GM18502 (cell line): ENCODE measurements around the gene HLA-B.
"Not testable (repeated sequence)": the region's sequence is repeated elsewhere in the genome, so short reads cannot be mapped to it uniquely, and the experiment has no call there.

Experiments used
- ATAC-seq: cut with Tn5 transposase; IDR thresholded peaks from one replicate; pipeline ENCODE4 v1.9.1; 2021; ENCODE audit warnings: mild to moderate bottlenecking; ENCODE audit not compliant: unreplicated experiment, poor library complexity

HLA-B gene

DNA sequence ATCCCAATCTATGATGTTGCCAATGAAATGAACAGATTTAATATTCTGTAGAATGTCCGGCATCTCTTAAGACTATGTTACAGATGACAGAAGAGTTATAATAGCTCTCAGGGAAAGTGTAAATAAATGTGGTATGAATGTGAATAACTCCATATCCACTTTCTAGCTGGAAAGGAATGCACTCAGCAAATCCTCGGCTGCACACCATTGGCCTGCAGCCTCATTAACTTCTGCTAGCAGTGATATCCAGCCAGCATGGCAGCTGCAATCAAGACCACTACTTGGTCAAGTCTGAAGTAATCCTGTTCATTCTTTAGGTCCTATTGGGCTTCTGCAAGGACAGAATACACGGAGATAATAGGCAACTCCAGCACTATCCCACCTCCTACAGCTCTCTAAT lies 29.1 kb upstream of the HLA-B start:
- ATAC-seq, result no peak

DNA sequence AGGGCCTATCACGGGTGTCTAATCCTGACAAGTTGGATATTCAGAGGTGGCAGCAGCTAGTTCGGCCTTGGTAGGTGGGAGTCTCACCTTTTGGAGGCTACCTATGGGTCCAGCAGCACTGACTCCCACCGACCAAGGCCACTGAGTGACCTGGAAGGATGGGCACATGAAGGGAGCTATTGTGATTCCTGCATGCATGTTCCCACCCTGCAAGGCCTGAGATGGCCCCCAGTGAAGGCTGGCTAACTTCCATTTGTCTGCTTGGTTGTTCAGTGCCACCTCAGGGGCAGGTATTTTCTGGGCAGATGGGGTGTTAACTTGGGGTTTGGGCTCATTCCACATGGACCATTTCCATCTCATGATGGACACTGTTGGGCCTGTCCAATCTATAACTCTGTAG lies 28.1 kb upstream of the HLA-B start:
- no peak for ATAC-seq

DNA sequence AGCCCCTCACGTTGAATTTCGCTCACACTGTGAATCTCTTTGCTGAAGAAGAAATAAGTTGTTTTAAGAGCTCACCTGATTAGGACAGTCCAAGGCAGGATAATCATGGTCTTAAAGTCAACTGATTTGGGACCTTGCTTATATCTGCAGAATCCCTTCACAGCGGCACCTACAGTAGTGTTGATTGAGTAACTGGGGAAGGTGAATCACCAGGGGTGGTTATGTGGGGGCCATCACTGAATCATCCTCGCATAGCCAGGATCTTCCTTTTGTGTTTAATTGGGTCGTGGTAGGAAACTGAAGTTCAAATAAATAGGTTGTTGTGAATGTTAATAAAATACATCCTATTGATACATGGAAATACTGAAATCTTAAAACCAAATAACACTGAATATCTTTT lies 26.2 kb upstream of the HLA-B start:
- ATAC-seq, result no peak

DNA sequence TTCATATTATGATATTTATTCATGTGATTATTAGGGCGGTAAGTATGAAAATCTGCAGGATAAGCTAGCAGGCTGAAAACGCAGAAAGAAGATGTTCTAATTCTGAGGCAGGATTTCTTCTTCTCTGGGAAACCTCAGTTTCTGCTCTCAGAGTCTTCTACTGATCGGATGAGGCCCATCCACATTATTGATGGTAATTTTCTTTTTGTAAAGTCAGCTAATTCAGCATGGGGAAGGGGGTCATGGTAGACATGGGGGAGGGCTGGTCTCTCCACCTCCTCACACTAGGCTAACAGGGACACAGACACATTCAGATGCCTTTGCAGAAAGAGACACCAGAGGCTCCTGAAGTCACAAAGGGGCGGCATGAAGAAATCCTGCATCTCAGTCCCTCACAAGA lies 24.7 kb upstream of the HLA-B start:
- ATAC-seq, result no peak

DNA sequence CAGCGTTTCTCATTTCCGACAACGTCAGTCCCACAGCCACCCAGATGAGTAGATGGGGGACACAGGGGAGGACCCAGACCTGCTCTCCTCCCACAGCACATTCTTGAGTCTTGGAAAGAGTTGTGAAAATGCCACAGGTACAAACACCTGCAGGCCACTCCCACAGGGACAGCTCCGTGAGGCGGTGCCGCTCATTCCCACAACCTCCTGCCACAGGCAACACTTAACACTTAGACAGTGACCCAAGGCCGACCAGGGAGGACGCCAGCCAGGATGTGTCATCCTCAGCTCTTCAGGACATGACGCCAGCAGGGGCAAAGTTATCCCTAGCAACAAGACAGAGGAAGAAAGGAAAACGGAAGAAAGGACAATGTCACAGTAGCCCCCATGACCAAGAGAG lies 22.9 kb upstream of the HLA-B start:
- ATAC-seq, result no peak

DNA sequence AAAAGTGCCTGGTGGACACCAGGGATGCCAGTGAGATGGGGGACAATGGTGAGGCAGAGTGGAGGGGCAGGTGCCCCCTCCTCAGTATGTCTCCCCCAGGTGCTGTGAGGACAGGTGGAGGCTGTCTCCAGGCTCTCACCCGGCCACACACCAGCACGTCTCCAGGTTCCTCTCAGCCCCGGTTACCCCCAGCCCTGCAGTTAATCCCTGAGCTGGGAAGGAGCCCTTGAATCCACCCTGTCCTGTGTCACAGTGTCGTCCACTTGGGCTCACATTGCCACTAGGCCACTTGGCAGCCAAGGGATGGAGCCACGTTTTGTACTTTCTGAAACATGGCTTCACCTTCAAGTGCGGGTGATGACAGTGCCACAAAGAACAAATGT lies 21.7 kb upstream of the HLA-B start:
- no peak for ATAC-seq

DNA sequence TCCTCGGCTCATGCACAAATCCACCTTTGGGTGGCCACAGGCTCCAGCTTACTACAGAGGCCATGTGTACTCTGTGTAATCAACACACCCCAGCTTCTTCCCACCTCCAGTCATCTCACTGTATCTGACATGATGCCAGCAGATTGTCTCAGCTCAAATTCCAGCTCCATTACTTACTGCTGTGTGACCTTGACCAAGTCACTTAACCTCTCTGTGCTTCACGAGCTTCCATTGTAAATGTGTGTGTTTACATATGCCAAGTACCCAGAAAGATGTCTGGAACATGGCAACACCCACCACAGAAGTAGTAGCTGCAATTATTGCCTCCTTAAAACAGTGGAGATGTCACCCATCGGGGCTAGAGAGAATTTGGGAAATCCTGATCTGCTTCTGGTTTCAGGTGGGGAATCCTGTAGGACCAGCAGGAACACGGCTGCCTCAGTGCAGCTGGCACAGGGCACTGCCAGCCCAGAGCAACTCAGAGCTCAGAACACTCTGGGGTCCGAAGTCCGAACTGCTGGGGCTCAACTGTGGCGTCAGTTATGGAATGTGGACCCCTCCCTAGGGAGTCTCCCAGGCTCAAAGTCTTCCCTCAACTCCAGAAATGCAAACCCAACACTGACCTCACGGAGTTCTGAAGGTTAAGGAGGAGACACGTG lies 21.2 kb upstream of the HLA-B start:
- no peak for ATAC-seq

DNA sequence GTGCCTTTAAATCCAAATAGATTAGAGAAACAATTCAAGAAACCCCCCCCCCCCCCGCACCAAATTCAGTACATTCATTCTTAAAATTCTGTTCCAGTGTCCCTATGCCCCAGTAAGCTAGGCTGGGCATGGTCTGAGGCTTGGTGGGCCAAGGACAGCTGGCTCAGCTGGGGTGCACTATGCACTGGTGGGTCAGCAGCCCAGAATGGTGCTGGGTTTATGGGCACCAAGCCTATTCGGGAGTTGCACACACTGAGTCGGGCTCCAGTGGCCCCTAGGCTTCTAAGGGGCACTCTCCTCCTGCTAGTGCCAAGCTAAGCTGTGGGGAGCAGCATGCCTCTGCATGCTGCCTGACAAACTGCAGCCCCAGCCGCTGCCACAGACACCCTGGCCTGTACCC lies 20.1 kb upstream of the HLA-B start:
- no peak for ATAC-seq

DNA sequence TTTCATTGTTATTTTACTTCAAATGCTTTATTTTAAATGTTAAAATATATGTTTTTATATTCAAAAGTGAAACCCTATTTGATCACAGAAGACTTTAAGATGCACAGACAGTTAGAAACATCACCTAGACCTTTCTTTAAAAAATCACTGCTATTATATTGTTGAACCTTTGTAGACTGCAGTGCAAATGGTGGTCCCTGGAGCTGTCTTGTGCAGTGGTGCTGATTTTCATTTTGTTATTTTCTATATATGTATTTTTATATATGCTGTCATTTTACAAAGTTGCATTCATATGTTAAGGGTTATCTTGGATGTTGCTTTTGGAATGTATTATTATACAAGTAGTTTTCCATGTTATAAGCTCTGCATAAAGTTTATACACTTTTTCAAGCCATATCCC lies 18.7 kb upstream of the HLA-B start:
- ATAC-seq, result no peak

DNA sequence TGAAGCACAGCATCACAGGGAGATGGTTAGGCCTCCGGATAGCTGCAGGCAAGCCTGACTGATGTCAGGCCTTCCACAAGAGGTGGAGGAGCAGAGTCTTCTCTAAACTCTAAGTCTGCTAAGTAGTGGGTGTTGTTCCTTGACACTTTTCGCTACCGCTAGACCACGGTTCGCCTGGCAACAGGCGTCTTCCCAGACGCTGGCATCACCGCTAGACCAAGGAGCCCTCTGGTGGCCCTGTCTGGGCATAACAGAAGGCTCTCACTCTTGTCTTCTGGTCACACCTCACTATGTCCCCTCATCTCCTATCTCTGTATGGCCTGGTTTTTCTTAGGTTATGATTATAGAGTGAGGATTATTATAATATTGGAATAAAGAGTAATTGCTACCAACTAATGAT lies 17.1 kb upstream of the HLA-B start:
- not testable (repeated sequence) for ATAC-seq

DNA sequence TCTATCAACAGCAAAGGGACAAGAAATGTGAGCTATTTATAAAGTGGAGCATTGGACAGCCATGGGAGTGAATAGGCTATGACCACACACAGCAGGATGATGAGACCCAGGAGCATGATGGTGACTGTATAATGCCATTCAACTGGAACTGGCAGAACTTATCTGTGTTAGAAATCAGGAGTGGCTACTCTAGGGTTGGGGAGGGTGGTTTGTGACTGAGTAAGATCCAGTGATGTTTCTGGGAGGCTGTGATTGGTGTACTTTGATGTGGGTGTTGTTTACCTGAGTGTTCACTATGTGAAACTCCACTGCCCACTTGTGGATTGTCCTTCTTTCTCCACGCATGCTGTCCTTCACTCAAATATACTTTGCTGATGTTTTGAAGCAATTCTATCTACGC lies 11.5 kb upstream of the HLA-B start:
- no peak for ATAC-seq

DNA sequence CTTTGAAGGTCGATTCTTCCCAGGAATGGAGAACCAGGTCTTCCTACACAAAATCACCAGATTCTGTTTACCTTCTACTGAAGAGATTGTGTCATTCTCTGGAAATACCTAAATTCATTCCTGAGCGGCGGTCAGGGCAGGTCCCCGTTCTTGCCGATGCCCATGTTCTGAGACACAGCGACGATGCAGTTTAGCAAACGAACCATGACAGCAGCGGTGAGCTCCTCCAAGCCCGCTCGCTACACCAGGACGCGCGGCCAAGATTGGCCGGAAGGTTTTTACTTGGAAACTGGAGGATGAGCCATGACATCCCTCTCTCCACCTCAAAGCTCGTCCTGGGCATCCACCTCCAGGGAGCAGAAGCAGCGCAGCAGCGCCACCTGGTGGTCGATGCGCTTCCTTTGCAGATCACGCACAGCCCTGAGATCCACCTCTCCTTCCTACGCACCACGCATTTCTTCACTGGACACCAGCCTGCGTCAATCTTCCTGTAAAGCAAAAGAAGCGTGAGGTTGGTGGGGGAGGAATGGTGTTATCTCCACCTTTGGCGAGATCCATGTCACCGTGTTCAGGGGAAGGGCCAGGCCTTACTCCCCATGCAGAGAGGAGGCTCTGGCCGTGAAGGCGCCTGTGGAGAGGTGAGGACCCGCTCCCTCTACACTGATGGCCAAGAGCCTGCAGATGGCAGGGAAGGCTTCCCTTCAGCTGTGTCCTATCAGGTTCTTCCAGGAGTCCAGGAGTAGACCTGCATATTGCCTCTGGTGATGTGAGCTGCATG lies 9.9 kb upstream of the HLA-B start:
- no peak for ATAC-seq

DNA sequence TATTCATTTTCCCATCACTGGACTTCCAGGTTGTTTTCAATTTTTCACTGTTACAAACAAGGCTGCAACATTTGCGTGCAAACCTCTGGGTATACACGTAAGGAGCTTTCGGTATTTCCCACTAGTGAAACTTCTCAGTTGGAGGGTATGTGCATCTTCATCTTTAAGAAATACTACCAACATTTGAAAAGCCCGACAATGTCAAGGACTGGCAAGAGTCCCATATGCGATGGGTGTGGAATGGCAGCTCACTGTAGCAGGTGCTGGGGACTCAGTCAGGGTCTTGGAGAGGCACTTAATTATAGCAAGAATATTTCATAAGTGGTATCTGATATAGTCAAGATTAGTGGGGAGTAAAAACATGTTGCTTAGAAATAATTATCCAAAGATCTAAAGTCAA lies 8.9 kb upstream of the HLA-B start:
- no peak for ATAC-seq

DNA sequence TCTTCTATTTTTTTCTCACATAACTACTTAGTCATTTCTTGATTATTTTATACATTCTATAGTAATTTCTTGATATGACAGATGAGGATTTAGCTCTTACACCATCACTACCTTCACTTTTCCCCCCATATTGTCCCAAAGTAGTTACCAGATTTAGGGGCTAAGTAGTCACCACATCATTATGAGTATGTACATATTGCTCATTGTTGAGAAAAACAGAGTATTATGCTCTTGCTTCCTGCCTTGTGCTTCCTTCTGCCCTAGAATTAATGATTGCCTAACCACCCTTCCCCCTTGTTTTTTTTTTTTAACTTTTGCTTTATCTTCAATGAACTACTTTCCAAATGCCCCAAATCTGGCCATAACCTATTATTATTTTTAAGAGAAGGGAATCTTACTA lies 6.8 kb upstream of the HLA-B start:
- ATAC-seq, result no peak

DNA sequence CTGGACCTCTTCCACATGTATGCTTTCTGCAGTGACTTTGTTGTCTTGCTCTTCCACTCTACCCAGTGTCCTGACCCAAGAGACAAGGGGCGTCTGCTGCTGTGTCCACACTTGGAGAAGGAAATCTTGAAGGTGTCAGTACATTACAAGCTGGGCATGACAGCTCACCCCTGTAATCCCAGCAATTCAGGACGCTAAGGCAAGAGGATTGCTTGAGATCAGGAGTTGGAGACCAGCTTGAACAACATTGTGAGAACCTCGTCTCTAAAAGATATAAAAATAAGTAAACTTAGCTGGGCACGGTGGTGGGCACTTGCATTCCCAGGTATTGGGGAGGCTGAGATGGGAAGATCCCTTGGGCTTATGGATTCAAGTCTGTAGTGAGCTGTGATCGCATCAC lies 5.8 kb upstream of the HLA-B start:
- ATAC-seq, result no peak

DNA sequence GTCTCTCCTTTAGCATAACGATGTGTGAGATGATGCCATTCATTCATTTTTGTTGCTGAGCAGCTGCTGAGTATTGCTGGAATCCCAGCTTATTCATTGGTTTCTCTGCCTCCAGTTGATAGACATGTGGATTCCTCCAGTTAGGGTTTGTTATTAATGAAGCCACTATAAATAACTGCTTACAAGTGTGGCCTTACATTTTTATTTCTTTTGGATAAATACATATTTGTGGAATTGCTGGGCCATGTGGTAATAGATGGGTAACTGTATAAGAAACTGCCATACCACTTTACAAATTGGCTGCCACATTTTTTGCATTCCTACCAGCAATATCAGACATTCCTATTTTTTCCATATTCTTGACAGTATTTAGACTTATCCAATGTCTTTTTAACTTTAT lies 2.6 kb upstream of the HLA-B start:
- ATAC-seq, result no peak

DNA sequence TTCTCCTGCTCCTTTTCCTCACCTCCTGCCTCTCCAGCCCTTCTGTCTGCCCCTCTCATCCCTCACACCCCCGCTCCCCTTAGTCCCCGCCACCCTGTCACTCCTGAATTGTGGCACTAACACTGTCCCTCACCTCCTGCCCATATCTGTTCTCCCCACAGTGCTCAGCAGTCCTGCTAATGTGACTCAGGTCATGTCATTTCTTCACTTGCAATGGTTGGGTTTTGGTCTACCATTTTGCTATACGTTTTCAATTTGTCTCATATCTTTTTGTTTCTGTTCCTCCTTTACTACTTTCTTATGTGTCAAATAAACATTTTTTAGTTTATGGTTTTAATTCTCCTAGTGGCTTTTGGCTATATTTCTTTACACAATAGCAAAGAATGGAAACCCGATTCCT lies 1.3 kb upstream of the HLA-B start:
- ATAC-seq, result no peak

DNA sequence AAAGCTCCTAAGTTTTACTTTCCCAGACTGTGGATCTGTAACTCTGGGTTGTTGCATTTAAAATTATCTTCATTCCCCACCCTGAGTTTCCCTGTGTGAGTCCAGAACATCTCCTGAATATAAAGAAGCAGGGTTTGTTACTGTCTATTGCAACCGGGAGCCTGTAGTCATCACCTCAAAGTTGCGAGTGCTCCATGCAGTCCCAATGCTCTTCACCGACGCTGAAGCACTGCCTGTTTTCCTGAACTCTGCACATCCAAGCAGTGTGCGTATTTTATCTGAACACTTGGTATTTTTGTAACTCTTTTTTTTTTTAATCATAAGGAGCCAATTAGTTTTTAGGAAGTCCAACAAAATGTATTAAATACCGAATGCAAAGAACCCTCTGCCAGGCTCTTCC lies 907 bp upstream of the HLA-B start:
- no peak for ATAC-seq

DNA sequence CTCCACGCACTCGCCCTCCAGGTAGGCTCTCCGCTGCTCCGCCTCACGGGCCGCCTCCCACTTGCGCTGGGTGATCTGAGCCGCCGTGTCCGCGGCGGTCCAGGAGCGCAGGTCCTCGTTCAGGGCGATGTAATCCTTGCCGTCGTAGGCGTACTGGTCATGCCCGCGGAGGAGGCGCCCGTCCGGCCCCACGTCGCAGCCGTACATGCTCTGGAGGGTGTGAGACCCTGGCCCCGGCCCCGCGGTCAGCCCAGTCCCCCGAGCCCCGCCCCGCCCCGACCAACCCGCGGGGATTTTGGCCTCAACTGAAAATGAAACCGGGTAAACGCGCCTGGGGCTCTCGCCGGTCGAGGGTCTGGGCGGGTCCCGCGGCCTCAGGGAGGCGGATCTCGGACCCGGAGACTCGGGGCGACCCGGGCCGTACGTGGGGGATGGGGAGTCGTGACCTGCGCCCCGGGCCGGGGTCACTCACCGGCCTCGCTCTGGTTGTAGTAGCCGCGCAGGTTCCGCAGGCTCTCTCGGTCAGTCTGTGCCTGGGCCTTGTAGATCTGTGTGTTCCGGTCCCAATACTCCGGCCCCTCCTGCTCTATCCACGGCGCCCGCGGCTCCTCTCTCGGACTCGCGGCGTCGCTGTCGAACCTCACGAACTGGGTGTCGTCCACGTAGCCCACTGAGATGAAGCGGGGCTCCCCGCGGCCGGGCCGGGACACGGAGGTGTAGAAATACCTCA lies 598 bp downstream of the HLA-B start:
- ATAC-seq, result no peak

DNA sequence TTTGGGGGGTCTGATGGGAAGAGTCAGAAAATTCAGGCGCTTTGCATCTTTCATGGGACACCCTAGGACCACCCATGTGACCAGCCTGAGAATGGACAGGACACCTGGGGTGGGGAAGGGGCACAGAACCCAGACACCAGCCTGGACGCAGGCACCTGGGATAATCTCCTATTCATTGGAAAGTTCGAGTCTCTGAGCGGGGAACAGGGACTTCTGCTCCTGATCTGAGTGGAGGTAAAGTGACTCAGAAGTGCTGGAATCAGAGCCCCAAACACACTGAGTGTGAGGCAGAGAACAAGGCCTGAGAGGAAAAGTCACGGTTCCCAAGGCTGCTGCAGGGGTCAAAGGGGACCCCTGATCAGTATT lies 1.4 kb downstream of the HLA-B start:
- no peak for ATAC-seq

DNA sequence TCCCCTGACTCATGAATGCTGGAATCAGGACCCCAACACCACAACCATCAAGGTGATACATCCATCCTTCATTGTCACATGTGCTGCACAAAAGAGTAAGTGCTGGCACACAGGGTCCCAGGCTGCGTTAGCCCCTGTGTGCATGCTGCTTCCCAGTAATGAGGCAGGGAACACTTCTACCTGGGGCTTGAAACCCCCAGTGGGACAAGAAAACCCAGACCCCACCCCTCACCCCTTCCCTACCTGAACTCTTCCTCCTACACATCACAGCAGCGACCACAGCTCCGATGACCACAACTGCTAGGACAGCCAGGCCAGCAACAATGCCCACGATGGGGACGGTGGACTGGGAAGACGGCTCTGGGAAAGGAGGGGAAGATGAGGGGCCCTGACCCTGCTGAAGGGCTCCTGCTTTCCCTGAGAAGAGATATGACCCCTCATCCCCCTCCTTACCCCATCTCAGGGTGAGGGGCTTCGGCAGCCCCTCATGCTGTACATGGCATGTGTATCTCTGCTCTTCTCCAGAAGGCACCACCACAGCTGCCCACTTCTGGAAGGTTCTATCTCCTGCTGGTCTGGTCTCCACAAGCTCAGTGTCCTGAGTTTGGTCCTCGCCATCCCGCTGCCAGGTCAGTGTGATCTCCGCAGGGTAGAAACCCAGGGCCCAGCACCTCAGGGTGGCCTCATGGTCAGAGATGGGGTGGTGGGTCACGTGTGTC lies 2.0 kb downstream of the HLA-B start:
- ATAC-seq, result no peak
